ENCODE results near the gene OSBPL8. TPM values are rescaled to one million over a fixed set of nuclear protein-coding genes. Genes with fewer than 3 reads are reported as not detected.
A peak's percentile ranks its signal among the peaks of the same experiment; 100 is the strongest.

OSBPL8 gene
- total and polyA plus RNA-seq, 10 of the 15 experiments (the other 5 are each of a cell fraction or from before 2014, with no cell fraction given) = 10.4 to 58.0 (median 32.0) TPM

DNA sequence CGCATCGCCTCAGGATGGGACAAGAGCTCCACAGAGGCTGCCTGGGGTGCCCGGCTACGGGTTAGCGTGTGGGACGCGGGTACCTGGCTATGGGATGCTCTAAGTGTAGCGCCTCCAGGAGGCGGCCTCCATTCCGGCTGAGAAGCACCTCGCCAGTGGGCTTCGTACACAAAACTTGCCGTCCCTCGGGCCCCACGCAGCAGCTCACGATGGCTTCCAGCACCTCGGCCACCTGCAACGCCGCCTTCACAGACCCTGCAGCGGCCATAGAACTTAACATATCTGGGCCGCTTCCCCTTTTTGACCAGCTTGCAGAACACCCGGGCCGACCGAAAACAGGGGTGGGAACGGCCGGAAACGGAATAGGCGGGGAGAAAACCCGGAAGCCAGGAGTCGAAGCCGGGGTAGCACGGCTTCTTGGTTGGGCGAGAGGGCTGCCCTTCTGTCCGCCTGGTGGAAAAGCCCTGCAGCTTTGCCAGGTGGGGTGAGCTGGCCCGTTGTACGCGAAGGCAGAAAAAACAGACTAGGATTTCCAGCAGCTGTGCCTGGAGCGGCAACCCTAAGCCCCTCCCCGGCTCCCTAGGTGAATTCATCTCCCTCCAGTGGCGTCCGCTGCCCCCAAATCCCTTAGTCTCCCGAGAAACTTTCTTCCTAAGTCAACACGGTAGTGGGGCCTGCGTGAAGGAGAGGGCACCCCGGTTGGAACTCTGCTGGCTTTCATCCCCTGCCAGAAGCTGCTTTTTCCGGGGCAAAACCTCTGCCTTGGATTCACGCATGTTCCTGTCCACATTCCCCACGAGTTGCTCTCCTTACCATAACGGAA is 211.3 kb downstream of the OSBPL8 start, which contains the start of gene BBS10 (continued):
- TF ChIP-seq CBX5 (IDR thresholded peaks at IDR 0.05; ENCODE audit: low read depth) = 0 out of 2 replicates have a peak, but pooled peaks have one; percentile 17
- peak; percentile 75; the same call in 1 of the 2 replicates for TF ChIP-seq NBN (IDR thresholded peaks at IDR 0.05)
- peak; percentile 20 for TF ChIP-seq MEF2B (IDR thresholded peaks at IDR 0.05; ENCODE audit: partially characterized antibody, poor library complexity, severe bottlenecking)
- TF ChIP-seq EZH2 (IDR thresholded peaks at IDR 0.05; ENCODE audit: borderline replicate concordance, control insufficient read depth, low read depth, low read length) = no peak
- TF ChIP-seq SREBF1 (IDR thresholded peaks at IDR 0.05; ENCODE audit: low read length) = no peak
- TF ChIP-seq ATF3 (IDR thresholded peaks at IDR 0.05; ENCODE audit: borderline replicate concordance, extremely low read depth, low read depth, low read length) = no peak
- no peak for TF ChIP-seq BCL11A (IDR thresholded peaks at IDR 0.05; ENCODE audit: low read depth, low read length)
- peak; percentile 77 for TF ChIP-seq ZBED1 (IDR thresholded peaks at IDR 0.05; ENCODE audit: borderline replicate concordance)
- peak; percentile 35 for TF ChIP-seq HDAC6 (IDR thresholded peaks at IDR 0.05; ENCODE audit: unreplicated experiment)
- TF ChIP-seq SP1 (IDR thresholded peaks at IDR 0.05; ENCODE audit: low read depth, low read length) = peak; percentile 78
- TF ChIP-seq ETV6 (conservative IDR thresholded peaks at IDR 0.05 in 1 of 2, IDR thresholded peaks at IDR 0.05 in 1 of 2; ENCODE audit: borderline replicate concordance in 1 of 2, low read depth in 1 of 2) = peak in 1 of 2 experiments; percentile 60; a peak in 1 of 4 replicates
- peak; percentile 48; the same call in 1 of the 2 replicates for TF ChIP-seq SMARCA5 (IDR thresholded peaks at IDR 0.05)
- no peak for TF ChIP-seq BRCA1 (IDR thresholded peaks at IDR 0.05; ENCODE audit: low read depth, low read length)
- TF ChIP-seq BHLHE40 (IDR thresholded peaks at IDR 0.05; ENCODE audit: borderline replicate concordance in 1 of 2, low read depth in 2 of 2, low read length in 1 of 2) = no peak; a peak in 1 of 4 replicates
- peak in 1 of 2 experiments; percentile 71; a peak in 2 of 4 replicates for TF ChIP-seq SRF (IDR thresholded peaks at IDR 0.05; ENCODE audit: low read depth in 2 of 2, low read length in 2 of 2)
- TF ChIP-seq JUND (IDR thresholded peaks at IDR 0.05; ENCODE audit: low read depth, low read length) = 0 out of 2 replicates have a peak, but pooled peaks have one; percentile 16
- TF ChIP-seq CEBPZ (IDR thresholded peaks at IDR 0.05; ENCODE audit: low read depth, low read length) = peak; percentile 20; the same call in 1 of the 2 replicates

All from GM12878 (cell line).